ENCODE measurements around the gene NFYB.

DNA sequence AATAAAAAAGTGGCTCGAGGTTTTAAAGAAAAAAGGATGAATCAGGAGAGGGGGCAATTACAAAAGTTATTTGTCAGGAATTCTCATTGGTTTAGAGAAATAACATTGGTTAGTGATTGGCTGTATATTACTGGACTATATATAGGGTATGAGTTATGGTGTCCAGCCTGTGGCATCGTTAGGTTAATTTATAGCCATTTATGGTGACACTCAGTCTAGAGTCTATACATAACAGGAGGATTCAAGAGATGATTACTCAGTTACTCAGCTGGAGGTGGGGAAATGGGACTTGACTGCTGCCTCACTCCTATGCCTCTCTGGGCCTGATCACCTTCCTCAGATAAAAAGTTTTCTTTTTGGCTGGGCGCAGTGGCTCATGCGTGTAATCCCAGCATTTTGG, 25.6 kb upstream of the NFYB start:
- TF ChIP-seq, protein P1, sequence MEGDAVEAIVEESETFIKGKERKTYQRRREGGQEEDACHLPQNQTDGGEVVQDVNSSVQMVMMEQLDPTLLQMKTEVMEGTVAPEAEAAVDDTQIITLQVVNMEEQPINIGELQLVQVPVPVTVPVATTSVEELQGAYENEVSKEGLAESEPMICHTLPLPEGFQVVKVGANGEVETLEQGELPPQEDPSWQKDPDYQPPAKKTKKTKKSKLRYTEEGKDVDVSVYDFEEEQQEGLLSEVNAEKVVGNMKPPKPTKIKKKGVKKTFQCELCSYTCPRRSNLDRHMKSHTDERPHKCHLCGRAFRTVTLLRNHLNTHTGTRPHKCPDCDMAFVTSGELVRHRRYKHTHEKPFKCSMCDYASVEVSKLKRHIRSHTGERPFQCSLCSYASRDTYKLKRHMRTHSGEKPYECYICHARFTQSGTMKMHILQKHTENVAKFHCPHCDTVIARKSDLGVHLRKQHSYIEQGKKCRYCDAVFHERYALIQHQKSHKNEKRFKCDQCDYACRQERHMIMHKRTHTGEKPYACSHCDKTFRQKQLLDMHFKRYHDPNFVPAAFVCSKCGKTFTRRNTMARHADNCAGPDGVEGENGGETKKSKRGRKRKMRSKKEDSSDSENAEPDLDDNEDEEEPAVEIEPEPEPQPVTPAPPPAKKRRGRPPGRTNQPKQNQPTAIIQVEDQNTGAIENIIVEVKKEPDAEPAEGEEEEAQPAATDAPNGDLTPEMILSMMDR (IDR thresholded peaks at IDR 0.05) = no peak
- TF ChIP-seq POLR2A (IDR thresholded peaks at IDR 0.05) = no peak

All from adrenal gland (tissue), 5 donors.